ENCODE measurements around the gene KRT6A. TPM values are rescaled to one million over a fixed set of nuclear protein-coding genes. Genes with fewer than 3 reads are reported as not detected.
A peak's percentile ranks its signal among the peaks of the same experiment; 100 is the strongest.

The KRT6A gene
- total and polyA plus RNA-seq, 2 of the 8 experiments (the other 6 are each of a cell fraction or from before 2014, with no cell fraction given) = 0.11 TPM; not detected in 1

GRCh38 chr12:52496054-52496453, 3.0 kb upstream of the KRT6A start:
- ChIA-PET CTCF (ENCODE audit: partially characterized antibody) (interaction anchor here (1.3 to 4.6 kb wide), 7 partner anchors 10 to 352 kb away, joined by 3 to 29 read pairs (median 6); no protein-coding TSS in a partner anchor), POLR2A (ENCODE audit: partially characterized antibody) (interaction anchor here (1.5 kb wide), 1 partner anchor 9 kb away, joined by 3 read pairs; no protein-coding TSS in a partner anchor)
- Histone ChIP-seq H4K20me1 (replicated peaks in 1 of 2; ENCODE audit: control insufficient read depth in 1 of 2, insufficient read depth in 2 of 2, low read length in 2 of 2) (no peaks in the 10 kb centered on the region), H3K4me2 (ENCODE audit: insufficient read depth in 1 of 2, low read depth in 2 of 2, low read length in 2 of 2) (peak overlapping the region; percentile 7 to 32; a peak in 2 of 4 replicates), H2BK20ac (ENCODE audit: low read length) (no peak overlapping the region), H3K18ac (ENCODE audit: extremely low read depth, low read length) (peak overlapping the region; percentile 10), H3K9ac (replicated peaks in 1 of 4; ENCODE audit: extremely low read depth in 1 of 4, low read depth in 3 of 4, low read length in 3 of 4) (no peak overlapping the region), H3K36me3 (ENCODE audit: control insufficient read depth in 2 of 4, insufficient read depth in 4 of 4, low read length in 3 of 4) (no peaks in the 10 kb centered on the region), H2BK5ac (ENCODE audit: low read depth, low read length) (peak overlapping the region; percentile 47; the same call in 1 of the 2 replicates), H4K91ac (replicated peaks; ENCODE audit: insufficient read length, low read length) (no peak overlapping the region), H4K5ac (ENCODE audit: insufficient read length, low read depth, low read length) (peak overlapping the region; percentile 15), H3K23ac (ENCODE audit: insufficient read length) (no peak overlapping the region), H2BK12ac (ENCODE audit: low read depth, low read length) (no peak overlapping the region), H3K27me3 (replicated peaks in 1 of 4; ENCODE audit: control insufficient read depth in 3 of 4, extremely low read depth in 1 of 4, insufficient read depth in 3 of 4, low read length in 3 of 4) (no peaks in the 10 kb centered on the region; a peak in 1 of 7 replicates), H3K27ac (ENCODE audit: low read depth, low read length) (peak overlapping the region; percentile 25; the same call in 1 of the 2 replicates), H3K56ac (replicated peaks; ENCODE audit: insufficient read length, low read depth, low read length) (no peak overlapping the region), H2AK5ac (ENCODE audit: low read depth, low read length) (no peak overlapping the region), H3K79me2 (ENCODE audit: control insufficient read depth in 1 of 2, insufficient read depth in 2 of 2, low read length in 2 of 2) (no peaks in the 10 kb centered on the region), H3K4me1 (replicated peaks in 1 of 4; ENCODE audit: control insufficient read depth in 3 of 4, insufficient read depth in 4 of 4, low read length in 3 of 4) (peaks cover 5 to 10% (median 8%) of the 10 kb centered on the region in 4 experiments; a peak in 6 of 7 replicates), H3K79me1 (ENCODE audit: low read depth, low read length) (no peaks in the 10 kb centered on the region), H3K14ac (ENCODE audit: insufficient read length) (no peak overlapping the region), H3K4ac (replicated peaks; ENCODE audit: insufficient read length, low read depth, low read length) (no peak overlapping the region), H4K8ac (ENCODE audit: extremely low read depth, insufficient read depth, low read length) (no peak overlapping the region), H2AFZ (ENCODE audit: low read length) (no peak overlapping the region), H2BK120ac (replicated peaks; ENCODE audit: low read depth, low read length) (peak overlapping the region; percentile 16), H3K4me3 (ENCODE audit: extremely low read depth in 1 of 4, insufficient read depth in 2 of 4, low read depth in 3 of 4, low read length in 4 of 4) (0 out of 8 replicates have a peak overlapping the region, but pooled peaks of 2 of the 4 experiments have one; percentile 2 to 3), H3K23me2 (ENCODE audit: low read depth, low read length) (no peaks in the 10 kb centered on the region; the same call in 1 of the 2 replicates), H2BK15ac (ENCODE audit: low read length) (no peak overlapping the region), H3K9me3 (ENCODE audit: insufficient read depth in 2 of 2, low read depth in 1 of 2, low read length in 1 of 2) (no peaks in the 10 kb centered on the region)
- 70% methylated on average over 2 of the region's 2 CpGs; no CpG with 5 or more reads in 1 of the 2 experiments for WGBS, 2 experiments (ENCODE audit: extremely low coverage in 1 of 2, insufficient coverage in 1 of 2, insufficient read length in 1 of 2, insufficient replicate concordance in 2 of 2, low coverage in 1 of 2, low lambda C conversion rate in 2 of 2, missing lambda C conversion rate in 1 of 2)
- DNase-seq (ENCODE audit: low read depth in 1 of 2, low spot score in 2 of 2) (no peak), FAIRE-seq (no peak)
- TF ChIP-seq EZH2 (IDR thresholded peaks at IDR 0.05; ENCODE audit: low read depth, low read length, severe bottlenecking) (no peak), SAP30 (IDR thresholded peaks at IDR 0.05; ENCODE audit: insufficient read depth, insufficient replicate concordance, low read length) (no peak), SP4 (IDR thresholded peaks at IDR 0.05; ENCODE audit: low read length) (no peak), GTF2F1 (IDR thresholded peaks at IDR 0.05; ENCODE audit: borderline replicate concordance, low read depth, low read length) (no peak), SRF (IDR thresholded peaks at IDR 0.05; ENCODE audit: low read depth, low read length) (no peak), NANOG (IDR thresholded peaks at IDR 0.05; ENCODE audit: insufficient read depth, low read depth, low read length, poor library complexity, severe bottlenecking) (no peak), KDM5A (IDR thresholded peaks at IDR 0.05; ENCODE audit: low read length) (no peak), TEAD4 (IDR thresholded peaks at IDR 0.05; ENCODE audit: low read depth, low read length) (no peak), MAFK (IDR thresholded peaks at IDR 0.05; ENCODE audit: low read depth, low read length) (no peak), KDM4A (IDR thresholded peaks at IDR 0.05; ENCODE audit: low read depth, low read length, severe bottlenecking) (no peak), HDAC2 (IDR thresholded peaks at IDR 0.05; ENCODE audit: borderline replicate concordance in 1 of 2, low read depth in 2 of 2, low read length in 2 of 2) (no peak), POLR2A (IDR thresholded peaks at IDR 0.05; ENCODE audit: control extremely low read depth in 1 of 2, low read depth in 2 of 2, low read length in 2 of 2) (no peak), TBP (IDR thresholded peaks at IDR 0.05; ENCODE audit: low read depth, low read length) (no peak)
